Esophagus muscularis mucosa (tissue), 4 donors: Measurements from ENCODE around the gene PGF. TPM values are rescaled to one million over a fixed set of nuclear protein-coding genes. Genes with fewer than 3 reads are reported as not detected.
A peak's percentile ranks its signal among the peaks of the same experiment; 100 is the strongest.

Experiments used
- DNase-seq: peaks from one replicate; pipeline ENCODE4 v3.0.0-alpha.2; 2017; ENCODE audit errors: extremely low spot score
- H3K27ac ChIP-seq, 4 donors: fragments of 200-600 bp; sonication (generic); replicated peaks in 1 of 4; 1 replicate in 3 of 4; 2 replicates in 1 of 4; pipeline ENCODE4 v1.5.1; 2016 to 2019; ENCODE audit warnings: mild to moderate bottlenecking in 1 of 4
- H3K27me3 ChIP-seq, 4 donors: fragments of 200-600 bp; sonication (generic); one replicate each; pipeline versions ENCODE4 v1.5.1 to v1.6.0; 2016 to 2019
- H3K36me3 ChIP-seq, 4 donors: fragments of 200-600 bp; sonication (generic); one replicate each; pipeline ENCODE4 v1.5.1; 2016 to 2019
- H3K4me1 ChIP-seq, 4 donors: fragments of 200-600 bp; sonication (generic); one replicate each; pipeline ENCODE4 v1.5.1; 2016 to 2019
- H3K4me3 ChIP-seq, 4 donors: fragments of 200-600 bp; sonication (generic); 1 replicate in 2 of 4; 2 replicates in 2 of 4; pipeline ENCODE4 v1.5.1; 2016 to 2019; ENCODE audit warnings: mild to moderate bottlenecking in 4 of 4, moderate library complexity in 1 of 4
- H3K9me3 ChIP-seq, 4 donors: fragments of 200-600 bp; sonication (generic); 1 replicate in 3 of 4; 2 replicates in 1 of 4; pipeline ENCODE4 v1.5.1; 2016 to 2019
- CTCF ChIP-seq, 3 experiments: fragments of 200-600 bp in 2 of 3; fragments of 450-650 bp in 1 of 3; sonication (generic) in 2 of 3; IDR thresholded peaks; one replicate each; pipeline ENCODE4 v1.5.1; 2017 to 2019; ENCODE audit warnings: antibody characterized with exemption in 3 of 3, mild to moderate bottlenecking in 2 of 3, moderate library complexity in 1 of 3
- EP300 ChIP-seq: sonication (generic); formaldehyde crosslinking; IDR thresholded peaks from one replicate; pipeline ENCODE4 v1.6.1; 2017; ENCODE audit warnings: antibody characterized with exemption
- POLR2A ChIP-seq: fragments of 450-650 bp; IDR thresholded peaks from one replicate; pipeline ENCODE4 v1.6.1; 2017; ENCODE audit warnings: antibody characterized with exemption, moderate library complexity, mild to moderate bottlenecking, low read depth
- POLR2AphosphoS5 ChIP-seq, 2 donors: sonication (generic); formaldehyde crosslinking; IDR thresholded peaks; one replicate each; pipeline ENCODE4 v1.6.1; 2017; ENCODE audit warnings: antibody characterized with exemption in 2 of 2
- WGBS: methylation state at CpG from one replicate; pipeline ENCODE4 v1.1.5; 2018; 5-methylcytosine and 5-hydroxymethylcytosine counted together
- intact Hi-C: fragments of 100-400 bp; cut with DNase I; formaldehyde crosslinking; loops from one replicate; pipeline ENCODE4 v1.15.1; 2023
- total RNA-seq, 4 donors: library from RNA; depleted of rRNA; stranded (reverse); fragments of >200 nt; gene quantifications; one replicate each; pipeline versions ENCODE4 v1.1.0 to v1.2.1, GENCODE V29; 2016

PGF gene
- total RNA-seq, 4 donors from 2014 or later: 16.7 to 69.6 (median 18.4) TPM

GRCh38 chr14:74936731-74937130 lies 18.7 kb downstream of the PGF start:
- TF ChIP-seq EP300: no peak
- TF ChIP-seq CTCF (IDR thresholded peaks at IDR 0.05): no peak
- no peak for TF ChIP-seq POLR2AphosphoS5 (IDR thresholded peaks at IDR 0.05)
- TF ChIP-seq POLR2A: no peak
- 97% methylated on average over 8 of the region's 8 CpGs for WGBS
- intact Hi-C loops: no loop called here
- H3K27ac ChIP-seq: no peak overlapping the region
- DNase-seq: no peak
- H3K9me3 ChIP-seq: no peaks in the 10 kb centered on the region
- H3K4me1 ChIP-seq: peaks cover 44 to 60% (median 53%) of the 10 kb centered on the region in 4 donors
- no peak overlapping the region for H3K4me3 ChIP-seq
- peaks cover 0 to 15% (median 0%) of the 10 kb centered on the region in 4 donors for H3K27me3 ChIP-seq
- H3K36me3 ChIP-seq: no peaks in the 10 kb centered on the region

- H3K27ac ChIP-seq: no peak overlapping the region
- H3K36me3 ChIP-seq: no peaks in the 10 kb centered on the region
- no peak for TF ChIP-seq POLR2A
- no peak for TF ChIP-seq POLR2AphosphoS5 (IDR thresholded peaks at IDR 0.05)
- TF ChIP-seq EP300: no peak
- no peak for TF ChIP-seq CTCF (IDR thresholded peaks at IDR 0.05)
- peaks cover 0 to 15% (median 0%) of the 10 kb centered on the region in 4 donors for H3K27me3 ChIP-seq
- no peaks in the 10 kb centered on the region for H3K9me3 ChIP-seq
- DNase-seq: no peak
- WGBS: 93% methylated on average over 11 of the region's 11 CpGs
- H3K4me1 ChIP-seq: peaks cover 38 to 54% (median 47%) of the 10 kb centered on the region in 4 donors
- H3K4me3 ChIP-seq: no peak overlapping the region
- intact Hi-C loops: no loop called here
Measured at GRCh38 chr14:74936151-74936550, 19.2 kb downstream of the PGF start.

DNA sequence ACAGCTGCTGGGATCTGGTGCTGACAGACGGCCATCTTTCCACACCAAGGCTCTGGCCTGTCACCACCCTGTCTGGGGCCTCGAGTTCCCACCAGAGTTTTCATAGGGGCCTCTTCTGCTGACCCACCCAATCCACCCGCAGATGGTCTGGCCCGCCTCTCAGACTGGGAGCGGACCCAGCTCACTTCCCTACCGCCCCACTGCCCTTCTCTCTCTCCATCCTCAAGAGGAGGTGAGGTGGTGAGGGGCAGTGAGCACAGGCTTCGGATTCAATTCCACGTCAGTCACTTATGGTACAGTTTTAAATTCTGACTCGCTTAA lies 20.1 kb downstream of the PGF start:
- H3K4me3 ChIP-seq: no peak overlapping the region
- WGBS: 83% methylated on average over 9 of the region's 9 CpGs
- intact Hi-C loops: no loop called here
- H3K27ac ChIP-seq: no peak overlapping the region
- no peaks in the 10 kb centered on the region for H3K36me3 ChIP-seq
- H3K27me3 ChIP-seq: peaks cover 0 to 15% (median 0%) of the 10 kb centered on the region in 4 donors
- no peak for DNase-seq
- TF ChIP-seq POLR2A (no peak), CTCF (IDR thresholded peaks at IDR 0.05) (no peak), EP300 (no peak), POLR2AphosphoS5 (IDR thresholded peaks at IDR 0.05) (no peak)
- peaks cover 30 to 46% (median 39%) of the 10 kb centered on the region in 4 donors for H3K4me1 ChIP-seq
- no peaks in the 10 kb centered on the region for H3K9me3 ChIP-seq

GRCh38 chr14:74934476-74935359 lies 20.7 kb downstream of the PGF start:
- 58% methylated on average over 21 of the region's 26 CpGs for WGBS

More at GRCh38 chr14:74934476-74935359, 20.7 kb downstream of the PGF start:
- Histone ChIP-seq H3K9me3 (no peaks in the 10 kb centered on the region), H3K36me3 (no peaks in the 10 kb centered on the region), H3K4me1 (peaks cover 24 to 40% (median 33%) of the 10 kb centered on the region in 4 donors), H3K27me3 (peaks cover 0 to 15% (median 0%) of the 10 kb centered on the region in 4 donors), H3K4me3 (no peak overlapping the region), H3K27ac (peak overlapping the region in 1 of 4 donors; percentile 22)
- no peak for DNase-seq
- TF ChIP-seq POLR2A: no peak
- no peak for TF ChIP-seq CTCF (IDR thresholded peaks at IDR 0.05)
- no peak for TF ChIP-seq EP300
- no peak for TF ChIP-seq POLR2AphosphoS5 (IDR thresholded peaks at IDR 0.05)
- intact Hi-C loops: no loop called here
